Neural progenitor cell (in vitro differentiated cells): Measurements from ENCODE around the gene SPRY1.

ENCODE experiments used
- CTCF ChIP-seq: fragments of 200-600 bp; sonication (generic); IDR thresholded peaks from 2 replicates; pipeline ENCODE4 v1.5.1; 2017; ENCODE audit warnings: antibody characterized with exemption, mild to moderate bottlenecking
- EZH2 ChIP-seq: fragments of 200-600 bp; sonication (generic); IDR thresholded peaks from 2 replicates; pipeline ENCODE4 v1.6.1; 2017; ENCODE audit warnings: antibody characterized with exemption, mild to moderate bottlenecking, moderate library complexity
- EZH2phosphoT487 ChIP-seq: fragments of 200-600 bp; sonication (generic); IDR thresholded peaks from 2 replicates; pipeline ENCODE4 v1.6.1; 2017; ENCODE audit warnings: antibody characterized with exemption

GRCh38 chr4:123404533-123404932, 7.9 kb downstream of the SPRY1 start:
- no peak for TF ChIP-seq EZH2
- TF ChIP-seq CTCF = no peak
- TF ChIP-seq EZH2phosphoT487 = no peak
